CD4-positive, alpha-beta T cell treated with Interferon gamma for 1 hour (primary cell): ENCODE measurements around the gene KCNH3.

Experiments used
- DNase-seq: peaks from one replicate; pipeline ENCODE4 v3.0.0-alpha.2; 2020

KCNH3 gene

GRCh38 chr12:49564686-49565405 lies 26.0 kb downstream of the KCNH3 start:
- DNase-seq, result no peak

- DNase-seq, result no peak
These were observed 26.8 kb downstream of the KCNH3 start for GRCh38 chr12:49565406-49566265.

- no peak for DNase-seq
These were observed 27.5 kb downstream of the KCNH3 start for GRCh38 chr12:49566361-49566760.

GRCh38 chr12:49567302-49567610 lies 28.4 kb downstream of the KCNH3 start:
- DNase-seq, result no peak

GRCh38 chr12:49567611-49568441 lies 29.0 kb downstream of the KCNH3 start, which contains the start of gene MCRS1:
MCRS1 (minus strand) TSS chr12:49568142; CDS start chr12:49566731, 1,411 bp downstream.
- DNase-seq, result peak; percentile 89

- DNase-seq, result no peak
These were observed 29.8 kb downstream of the KCNH3 start for GRCh38 chr12:49568442-49569162.

GRCh38 chr12:49577589-49578315 lies 38.9 kb downstream of the KCNH3 start:
- DNase-seq, result no peak

GRCh38 chr12:49578471-49579112 lies 39.8 kb downstream of the KCNH3 start:
- no peak for DNase-seq

- DNase-seq, result peak; percentile 41
These were observed 42.0 kb downstream of the KCNH3 start for GRCh38 chr12:49580572-49581535.

- DNase-seq, result no peak
These were observed 43.4 kb downstream of the KCNH3 start for GRCh38 chr12:49582201-49582600.

GRCh38 chr12:49582850-49583249 lies 44.0 kb downstream of the KCNH3 start:
- DNase-seq, result no peak

- DNase-seq, result no peak
These were observed 44.7 kb downstream of the KCNH3 start for GRCh38 chr12:49583366-49584094.

GRCh38 chr12:49584591-49584990 lies 45.8 kb downstream of the KCNH3 start:
- no peak for DNase-seq

GRCh38 chr12:49585477-49586459 lies 46.9 kb downstream of the KCNH3 start:
- DNase-seq, result no peak

GRCh38 chr12:49587174-49587908 lies 48.5 kb downstream of the KCNH3 start:
- DNase-seq, result no peak

- DNase-seq, result no peak
These were observed 49.5 kb downstream of the KCNH3 start for GRCh38 chr12:49588281-49588680.
